NCI-H1417 treated with DMSO at 0.1 percent for 48 hours (cell line): ENCODE results near the gene STAB2.

Experiments
- DNase-seq: peaks from one replicate; lab custom pipeline; 2025; lab: John Stamatoyannopoulos, UW

The STAB2 gene

DNA sequence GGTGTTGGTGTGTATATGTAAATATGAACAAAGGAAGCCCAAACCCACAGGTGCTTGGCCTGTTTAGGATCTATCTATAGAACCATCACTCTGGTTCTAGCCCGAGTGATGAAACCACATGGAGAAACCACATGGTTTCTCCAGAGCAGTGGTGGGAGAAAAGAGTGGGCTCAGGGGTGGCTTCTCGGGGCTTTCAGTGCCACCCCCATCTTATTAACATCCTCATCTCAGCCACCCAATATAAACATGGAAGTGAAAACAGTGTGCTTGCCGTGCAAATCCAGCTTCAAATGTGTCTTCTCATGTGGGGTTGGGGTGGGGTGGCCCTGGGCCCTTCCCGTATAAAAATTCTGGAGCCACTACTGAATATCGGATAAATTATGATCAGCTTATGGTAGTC, 109.0 kb downstream of the STAB2 start:
- DNase-seq = no peak

DNA sequence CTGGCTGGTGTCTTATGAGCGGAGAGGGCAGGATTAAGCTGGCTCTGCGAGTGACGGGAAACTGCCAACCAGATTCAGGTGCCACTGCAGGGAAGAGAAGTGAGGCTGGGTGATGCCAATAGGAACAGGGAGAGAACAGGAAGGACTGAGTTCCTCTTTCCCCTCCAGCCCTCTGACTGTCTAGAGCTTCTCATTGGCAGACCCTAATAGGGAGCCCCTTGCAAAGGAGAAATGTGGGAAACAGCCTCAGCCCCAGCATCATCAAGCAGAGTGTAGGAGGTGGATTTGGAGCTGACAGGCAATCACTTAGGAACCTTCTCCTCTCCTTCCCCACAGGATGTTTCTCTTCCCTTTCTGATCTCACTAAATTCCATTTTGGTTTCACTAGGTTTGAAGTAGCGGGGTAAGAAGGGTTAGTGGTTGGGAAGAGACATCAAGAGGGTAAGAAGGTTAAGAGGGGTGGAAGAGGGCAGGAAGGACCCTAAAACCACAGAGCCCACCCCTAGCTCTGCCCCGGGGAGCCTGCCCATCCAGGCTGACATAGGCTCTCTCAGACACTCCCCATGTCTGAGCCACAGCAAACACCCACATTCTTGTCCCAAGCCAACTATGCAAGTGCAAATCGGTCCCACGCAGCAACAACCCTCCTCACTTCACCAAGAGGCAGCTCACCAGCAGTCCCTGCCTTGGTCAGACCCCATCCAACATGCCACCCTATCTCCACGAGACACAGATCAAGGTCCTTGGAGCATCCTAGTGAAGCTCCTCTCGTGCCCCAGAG, 111.1 kb downstream of the STAB2 start:
- DNase-seq = no peak

DNA sequence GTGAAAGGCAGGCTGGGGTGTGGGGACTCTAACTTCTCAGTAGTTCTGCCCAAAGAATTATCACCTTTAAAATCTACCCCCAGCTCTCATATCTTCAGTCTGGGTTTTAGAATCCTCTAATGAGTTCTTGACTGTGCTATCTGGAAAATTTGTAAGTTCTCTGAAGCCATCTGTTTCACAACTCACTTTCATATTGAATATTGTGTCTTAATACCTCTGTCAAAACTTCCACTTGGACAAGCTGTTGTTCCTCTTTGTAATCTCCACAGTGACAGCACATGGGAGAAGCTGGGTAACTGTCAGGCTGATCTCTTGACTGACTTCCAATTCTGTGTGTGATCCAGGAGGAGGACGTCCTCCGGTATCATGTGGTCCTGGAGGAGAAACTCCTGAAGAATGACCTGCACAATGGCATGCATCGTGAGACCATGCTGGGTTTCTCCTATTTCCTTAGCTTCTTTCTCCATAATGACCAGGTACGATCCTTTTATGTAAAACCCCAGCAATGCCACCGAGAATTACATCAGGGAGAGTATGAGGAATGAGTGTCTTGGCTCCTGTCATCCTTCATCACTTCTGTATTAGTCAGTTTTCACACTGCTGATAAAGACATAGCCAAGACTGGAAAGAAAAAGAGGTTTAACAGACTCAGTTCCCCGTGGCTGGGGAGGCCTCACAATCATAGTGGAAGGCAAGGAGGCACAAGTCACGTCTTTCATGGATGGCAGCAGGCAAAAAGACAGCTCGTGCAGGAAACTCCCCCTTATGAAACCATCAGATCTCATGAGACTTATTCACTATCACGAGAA, 111.9 kb downstream of the STAB2 start:
- no peak for DNase-seq

DNA sequence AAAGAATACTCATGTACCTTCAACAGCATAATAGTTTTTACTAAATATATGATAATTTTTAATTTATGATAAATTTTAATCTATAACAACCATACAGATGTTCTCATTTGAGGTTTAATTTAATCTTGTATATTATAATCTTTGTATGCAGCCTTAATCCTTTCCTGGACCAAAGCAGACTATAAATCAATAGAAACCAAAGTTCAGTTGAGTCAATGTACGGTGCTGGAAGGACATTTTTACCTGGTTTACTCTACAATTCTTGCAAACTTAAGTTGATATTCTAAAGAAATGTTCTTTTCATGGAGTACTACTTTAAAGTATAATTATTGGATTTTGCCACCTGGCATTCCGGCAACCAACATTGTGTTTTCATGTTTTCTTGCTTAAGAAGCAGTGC, 118.0 kb downstream of the STAB2 start:
- DNase-seq = no peak

DNA sequence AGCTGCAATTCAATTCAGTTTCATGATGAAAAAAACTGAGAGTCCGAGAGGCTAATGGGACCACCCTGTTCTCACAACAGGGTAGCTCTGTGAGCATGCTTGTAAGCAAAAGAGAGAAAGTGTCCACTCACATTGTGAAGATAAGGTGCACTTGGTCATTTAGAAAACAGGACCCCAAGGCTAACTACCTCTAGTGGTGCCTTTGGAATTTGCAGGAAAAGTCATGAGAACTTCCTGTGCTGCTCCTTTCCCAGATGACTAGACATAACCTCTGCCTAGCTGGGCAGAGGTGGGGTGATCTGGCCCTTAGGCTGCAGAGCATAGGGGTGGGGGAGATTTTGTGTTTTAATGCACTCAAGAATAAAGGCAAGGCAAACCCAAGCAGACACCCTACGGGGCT, 118.9 kb downstream of the STAB2 start:
- DNase-seq = no peak

DNA sequence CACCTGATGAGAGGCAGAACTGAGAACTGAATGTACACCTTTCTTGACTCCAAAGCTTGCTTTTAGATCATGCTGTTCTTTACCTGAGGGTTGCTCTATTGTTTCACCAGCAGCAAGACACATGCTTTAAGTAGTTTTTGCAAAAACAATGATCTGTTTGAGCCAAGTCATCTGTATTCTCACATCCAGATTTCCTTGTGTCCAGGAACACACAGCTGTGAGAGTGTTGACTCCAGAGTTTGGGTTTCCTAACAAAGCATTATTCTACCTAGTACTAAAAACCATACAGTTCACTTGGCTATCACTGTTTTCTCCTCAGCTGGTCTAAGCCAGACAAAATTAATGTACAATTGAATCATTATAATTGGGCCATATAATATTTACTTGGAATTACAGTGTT, 120.4 kb downstream of the STAB2 start:
- no peak for DNase-seq

DNA sequence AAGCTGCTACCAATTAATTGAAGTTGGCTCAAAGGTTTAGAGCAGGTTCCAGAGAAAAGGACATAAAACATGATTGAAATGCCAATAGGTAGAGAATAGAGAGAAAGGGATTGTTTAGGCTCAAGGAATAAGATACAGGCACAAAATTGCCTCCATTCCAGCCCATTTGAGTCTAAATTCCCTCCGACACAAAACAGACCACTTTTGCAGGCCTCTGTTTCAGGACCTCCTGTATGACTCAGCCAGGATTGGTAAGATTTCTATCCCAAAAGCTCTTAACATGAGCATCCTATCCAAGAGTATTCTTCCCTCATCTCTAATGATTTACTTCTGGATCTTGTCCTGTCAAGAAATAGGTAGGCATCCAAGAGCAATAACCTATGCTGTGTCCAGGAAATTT, 123.5 kb downstream of the STAB2 start:
- no peak for DNase-seq

DNA sequence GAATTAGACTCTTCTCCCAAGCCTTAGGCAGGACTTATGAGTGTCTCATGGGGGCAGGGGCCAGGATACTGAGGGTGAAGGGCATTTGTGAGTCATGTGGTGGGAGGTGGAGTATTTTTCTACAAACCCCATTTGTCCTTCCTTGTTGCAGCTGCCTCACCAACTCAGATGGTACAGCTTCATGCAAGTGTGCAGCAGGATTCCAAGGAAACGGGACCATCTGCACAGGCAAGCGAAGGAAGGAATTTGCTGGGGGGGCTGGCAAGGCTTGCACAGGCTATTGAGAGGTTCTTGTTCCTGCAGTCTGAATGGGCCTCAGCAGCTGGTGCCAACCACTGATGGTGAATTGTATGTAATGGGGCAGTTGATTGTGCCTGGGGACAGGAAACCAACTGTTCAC, 125.1 kb downstream of the STAB2 start:
- DNase-seq = no peak

DNA sequence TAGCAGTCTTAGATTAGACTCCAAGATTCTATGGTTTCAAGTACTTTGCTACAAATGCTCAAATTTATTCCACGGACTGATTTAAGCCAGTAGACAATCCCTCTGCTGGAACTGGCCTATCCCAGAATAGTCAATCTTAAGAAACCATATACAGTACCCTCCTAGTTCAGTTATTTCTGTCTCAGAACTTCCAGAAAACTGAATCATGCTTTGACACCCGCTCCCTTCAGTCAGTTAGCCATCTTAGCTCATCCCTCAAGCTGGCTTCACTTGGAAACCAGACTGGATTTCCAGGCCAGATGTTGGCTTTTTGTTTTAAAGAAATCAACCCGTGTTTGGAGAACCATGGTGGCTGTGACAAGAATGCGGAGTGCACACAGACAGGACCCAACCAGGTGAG, 128.4 kb downstream of the STAB2 start:
- no peak for DNase-seq

DNA sequence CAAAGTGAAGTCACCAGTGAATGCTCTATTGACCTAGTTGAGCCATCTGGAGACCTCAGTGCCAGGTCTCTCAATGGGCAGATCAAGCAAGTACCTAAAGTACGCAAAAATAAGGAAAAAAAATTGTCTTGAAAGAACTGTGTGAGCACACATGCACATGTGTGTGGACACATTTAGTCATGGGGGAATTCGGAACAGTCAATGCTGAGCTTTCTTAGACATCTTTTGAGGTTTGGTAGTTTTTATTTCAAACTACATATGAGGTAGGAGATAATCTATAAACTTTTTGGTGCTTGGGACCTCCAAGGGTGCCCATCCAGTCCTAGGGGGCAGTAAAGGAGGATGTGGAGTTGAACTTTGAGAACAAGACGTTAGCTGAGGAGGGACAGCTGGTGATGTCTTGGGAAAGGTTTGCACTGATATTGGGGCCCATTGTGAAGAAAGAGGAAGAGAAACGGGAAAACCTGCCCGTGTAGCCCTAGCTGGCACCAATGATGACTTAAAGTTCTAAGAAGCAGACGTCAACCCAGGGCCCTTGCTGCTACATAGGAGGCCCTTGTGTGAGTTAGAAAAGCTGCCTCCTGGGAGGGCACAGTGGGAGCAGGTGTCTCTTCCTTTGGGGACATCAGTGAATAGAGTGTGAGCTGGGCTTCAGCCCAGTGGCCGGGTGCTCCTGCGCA, 129.6 kb downstream of the STAB2 start:
- DNase-seq = no peak

DNA sequence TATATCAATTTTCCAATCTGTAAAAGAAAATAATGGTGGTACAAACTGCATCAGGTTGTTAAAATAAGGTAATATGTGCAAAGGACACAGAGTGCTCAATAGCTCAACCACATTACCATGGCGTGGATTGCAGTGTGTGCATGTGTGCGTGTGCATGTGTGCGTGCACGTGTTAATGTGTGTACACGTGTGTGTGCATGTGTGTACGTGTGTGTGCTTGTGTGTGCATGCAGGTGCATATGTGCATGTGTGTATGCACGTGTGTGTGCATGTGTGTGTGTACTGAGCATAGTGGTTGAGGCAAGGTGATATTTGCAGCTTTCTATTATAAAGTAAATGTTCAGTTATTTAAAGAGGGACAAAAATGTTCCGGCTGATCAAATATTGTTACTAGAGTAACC, 138.3 kb downstream of the STAB2 start:
- DNase-seq = no peak

DNA sequence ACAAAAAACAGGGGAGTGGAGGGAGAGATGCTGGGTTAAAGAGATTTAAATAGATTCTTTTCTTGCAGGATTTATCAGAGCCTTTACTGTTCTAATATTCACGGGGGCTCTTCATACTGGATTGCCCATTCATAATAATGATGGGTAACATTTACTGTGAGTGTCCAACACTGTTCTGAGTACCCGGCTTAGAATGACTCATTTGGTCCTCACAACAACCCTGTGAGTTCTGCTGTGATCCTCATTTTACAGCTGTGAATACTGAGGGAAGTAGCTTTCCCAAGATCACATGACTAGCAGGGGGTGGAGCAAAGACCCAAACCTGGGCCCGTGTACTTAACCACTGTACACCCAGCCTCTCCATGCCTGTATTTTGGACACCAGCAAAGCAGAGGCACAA, 140.6 kb downstream of the STAB2 start:
- no peak for DNase-seq

DNA sequence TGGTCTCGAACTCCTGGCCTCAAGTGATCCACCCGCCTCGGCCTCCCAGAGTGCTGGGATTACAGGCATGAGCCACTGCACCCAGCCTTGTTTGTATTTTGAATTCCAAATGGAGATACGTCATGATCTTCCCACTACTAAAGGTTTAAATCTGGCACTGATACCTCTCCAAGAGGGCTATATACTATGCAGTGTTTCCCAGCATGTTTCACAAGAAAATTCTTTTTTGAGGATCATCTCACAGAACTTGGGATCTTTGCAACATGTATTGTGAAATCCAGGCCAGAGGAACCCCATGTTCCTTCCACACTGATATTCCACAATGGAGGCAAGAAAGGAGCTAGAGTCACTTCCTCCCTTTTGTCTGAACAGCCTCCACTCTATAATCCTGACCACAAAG, 141.2 kb downstream of the STAB2 start:
- no peak for DNase-seq

DNA sequence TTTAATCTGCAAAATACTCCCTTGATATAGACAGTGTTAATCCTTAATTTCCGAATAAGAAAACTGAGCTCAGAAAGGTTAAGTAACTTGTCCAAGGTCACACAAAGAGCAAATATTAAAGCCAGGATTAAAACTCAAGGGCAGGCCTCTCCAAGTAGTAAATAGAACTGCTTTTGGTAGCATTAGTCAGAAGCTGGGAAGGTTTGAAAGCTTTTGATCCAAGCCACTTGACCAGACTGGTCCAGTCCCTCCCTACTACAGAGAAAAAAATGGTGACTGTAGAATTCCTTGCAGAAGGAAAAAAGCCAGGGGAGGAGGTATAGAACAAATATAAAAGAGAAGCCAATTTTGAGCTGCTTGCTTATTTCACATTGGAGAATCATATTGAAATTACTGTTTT, 142.4 kb downstream of the STAB2 start:
- no peak for DNase-seq

DNA sequence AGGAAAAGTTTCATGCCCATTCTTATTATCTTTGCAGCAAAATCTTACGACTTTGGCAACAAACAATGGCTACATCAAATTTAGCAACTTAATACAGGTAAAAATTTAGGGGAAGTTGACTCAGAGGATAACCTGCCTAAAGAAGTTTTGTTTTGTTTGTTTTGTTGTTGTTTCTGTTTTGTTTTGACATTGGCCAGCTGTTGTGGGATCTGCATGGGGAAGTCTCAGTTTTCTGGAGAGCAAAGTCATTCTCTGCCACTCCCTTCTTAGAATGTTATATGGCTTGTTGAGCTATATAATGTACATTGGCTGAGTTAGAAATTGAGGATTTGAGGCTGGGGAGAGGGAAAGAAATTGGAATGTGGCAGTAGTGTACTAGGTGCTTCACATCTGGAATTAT, 144.5 kb downstream of the STAB2 start:
- DNase-seq = no peak

DNA sequence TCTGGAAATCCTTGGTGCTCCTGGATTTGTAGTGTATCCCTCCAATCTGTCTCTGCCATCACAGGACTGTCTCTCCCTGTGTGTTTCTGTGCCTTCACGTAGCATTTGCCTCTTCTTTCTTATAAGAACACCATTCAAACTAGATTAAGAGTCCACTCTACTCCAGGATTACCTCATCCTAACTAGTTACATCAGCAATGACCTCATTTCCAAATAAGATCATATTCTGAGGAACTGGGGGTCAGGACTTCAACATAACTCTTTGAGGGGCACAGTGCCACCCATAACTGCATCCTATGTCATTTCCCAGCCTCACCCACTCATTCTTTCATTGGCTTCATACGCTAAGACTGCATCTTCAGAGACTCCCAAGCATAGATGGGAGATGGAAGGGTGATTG, 147.8 kb downstream of the STAB2 start:
- no peak for DNase-seq

DNA sequence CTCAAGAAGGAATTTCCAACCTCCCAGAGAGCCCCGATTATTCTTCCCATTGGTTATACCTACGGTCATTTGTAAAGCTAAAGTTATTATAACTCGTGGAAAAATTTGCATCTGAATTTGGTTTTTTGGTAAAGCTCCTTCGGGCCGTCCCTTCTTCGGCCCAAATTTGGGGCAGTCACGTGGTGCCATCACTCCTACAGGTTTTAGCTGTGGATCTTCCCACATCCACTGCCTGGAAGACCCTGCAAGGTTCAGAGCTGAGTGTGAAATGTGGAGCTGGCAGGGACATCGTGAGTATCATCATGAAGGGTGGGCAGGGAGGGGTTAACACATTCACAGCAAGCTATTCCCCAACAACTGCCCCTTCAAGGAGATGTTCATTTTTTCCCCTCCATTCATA, 148.2 kb downstream of the STAB2 start:
- DNase-seq = no peak

DNA sequence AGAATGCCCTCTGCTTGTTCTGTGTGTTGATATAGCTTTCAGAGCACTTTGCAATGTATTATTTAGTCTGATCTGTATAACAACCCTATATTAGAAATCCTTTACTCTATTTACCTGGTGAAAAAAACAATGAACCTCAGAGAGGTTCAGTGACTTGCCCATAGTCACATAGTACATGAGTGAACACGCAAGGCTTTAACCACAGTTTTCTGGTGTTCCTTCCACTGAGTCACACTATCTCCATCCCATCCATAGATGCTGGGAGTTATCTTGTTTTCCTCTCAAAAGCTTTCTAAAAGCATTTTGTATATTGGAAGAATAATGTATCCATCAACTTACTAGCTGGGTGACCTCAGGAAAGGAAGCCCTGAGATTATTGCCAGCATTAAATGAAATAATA, 149.5 kb downstream of the STAB2 start:
- DNase-seq = no peak

DNA sequence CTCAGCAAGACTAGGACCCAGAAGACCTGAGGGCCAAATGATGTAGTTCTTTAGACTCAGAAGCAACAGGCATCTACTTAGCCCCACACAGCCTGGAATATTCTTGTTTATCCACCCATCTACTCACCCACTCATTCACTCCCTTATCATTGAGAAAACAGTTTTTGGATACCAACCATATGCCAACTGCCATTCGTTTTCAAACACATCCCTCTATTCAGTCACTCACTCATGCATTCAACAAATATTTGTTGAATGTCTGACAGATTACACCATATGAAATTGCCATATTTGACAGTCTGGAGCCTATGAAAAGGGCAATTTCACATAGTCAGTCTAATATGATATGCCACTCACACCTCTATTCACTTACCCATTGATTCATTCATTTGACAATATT, 150.8 kb downstream of the STAB2 start:
- no peak for DNase-seq

DNA sequence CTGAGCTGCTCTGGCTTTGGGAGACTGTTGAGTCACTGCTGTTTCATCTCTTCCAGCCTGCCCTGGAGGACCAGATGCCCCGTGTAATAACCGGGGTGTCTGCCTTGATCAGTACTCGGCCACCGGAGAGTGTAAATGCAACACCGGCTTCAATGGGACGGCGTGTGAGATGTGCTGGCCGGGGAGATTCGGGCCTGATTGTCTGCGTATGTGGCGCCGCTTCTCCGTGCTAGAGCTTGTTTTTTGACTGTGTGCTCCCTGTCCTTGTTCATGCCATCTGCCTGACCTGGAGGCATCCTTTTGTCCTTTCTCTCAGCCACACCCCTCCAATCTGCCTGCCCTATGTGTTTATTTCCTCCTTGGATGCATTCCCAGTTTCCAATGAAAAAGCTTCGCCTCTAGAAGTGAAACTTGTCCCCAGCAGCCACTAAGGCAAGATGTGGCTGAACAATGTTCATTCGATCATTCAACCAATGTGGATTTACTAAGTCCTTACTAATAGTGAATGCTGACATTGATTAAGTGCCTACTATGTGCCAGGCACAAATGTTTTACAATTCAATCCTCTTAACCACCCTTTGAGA, 155.4 kb downstream of the STAB2 start:
- DNase-seq = no peak

DNA sequence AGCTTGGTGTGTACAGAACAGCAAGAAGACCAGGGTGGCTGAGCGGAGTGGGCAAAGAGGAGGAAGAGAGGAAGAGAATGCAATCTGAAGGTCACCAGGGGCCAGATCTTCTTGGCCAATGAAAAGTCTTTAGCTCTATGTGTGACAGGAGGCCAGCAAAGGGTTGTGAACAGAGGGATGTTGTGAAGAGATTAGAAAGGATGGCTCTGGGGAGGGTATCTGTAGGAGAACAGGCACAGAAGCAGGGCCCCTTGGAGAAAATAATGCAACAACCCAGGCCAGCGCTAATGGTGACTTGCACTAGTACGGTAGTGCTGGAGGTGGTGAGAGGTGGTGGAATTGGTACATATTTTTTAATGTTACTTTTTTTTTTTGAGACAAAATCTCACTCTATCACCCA, 156.7 kb downstream of the STAB2 start:
- no peak for DNase-seq

DNA sequence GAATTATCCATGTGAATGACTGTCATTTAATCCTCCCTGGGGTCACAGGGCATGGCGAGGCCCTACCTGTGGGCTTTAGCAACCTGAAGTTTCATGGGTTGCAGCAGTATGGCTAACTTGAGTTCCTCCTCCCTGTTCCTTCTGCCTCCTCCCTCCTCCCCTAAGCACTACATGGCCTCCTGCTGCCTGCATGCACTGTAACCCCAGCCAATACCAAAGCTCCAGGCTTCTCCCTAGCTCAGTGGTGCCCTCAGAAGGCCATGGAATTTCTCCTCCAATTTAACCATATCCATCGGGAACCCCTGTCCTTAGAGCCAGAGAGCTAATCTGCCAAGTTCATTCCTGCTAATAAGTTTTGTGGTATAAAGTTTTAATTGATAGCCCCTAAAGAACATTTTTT, 158.9 kb downstream of the STAB2 start:
- no peak for DNase-seq

DNA sequence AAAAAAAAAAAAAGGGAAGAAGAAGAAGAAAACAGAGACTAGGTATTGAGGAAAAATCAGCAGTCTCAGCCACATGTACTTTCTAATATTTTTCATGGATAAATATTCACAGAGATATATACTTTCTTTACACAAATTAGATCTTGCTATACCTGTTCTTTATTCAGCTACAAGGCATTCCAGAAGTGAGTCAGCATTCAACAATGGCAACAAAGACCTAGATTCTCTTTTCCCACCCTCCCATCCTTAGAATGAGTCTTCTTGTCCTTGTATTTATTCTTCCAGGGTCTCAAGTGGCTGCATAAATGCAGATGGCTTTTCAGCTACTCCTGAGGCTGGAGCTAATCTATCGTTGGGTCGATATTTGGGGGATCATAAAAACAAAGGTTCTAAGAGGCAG, 160.9 kb downstream of the STAB2 start:
- DNase-seq = no peak
